NCI-H1930 (cell line): Measurements from ENCODE around the gene ADAM19.

Experiments
- DNase-seq, 2 experiments: peaks; one replicate each; lab custom pipeline; 2025; lab: John Stamatoyannopoulos, UW

ADAM19 gene

GRCh38 chr5:157575381-157576020 lies at the start of gene ADAM19:
ADAM19 (minus strand) TSS chr5:157575775; CDS start chr5:157575696, 79 bp downstream.
- peak; percentile 39 to 48 for DNase-seq

GRCh38 chr5:157624144-157624543 lies 48.6 kb upstream of the ADAM19 start:
- no peak for DNase-seq

GRCh38 chr5:157620776-157621175 lies 45.2 kb upstream of the ADAM19 start:
- no peak for DNase-seq

- no peak for DNase-seq
These were observed 42.7 kb upstream of the ADAM19 start for GRCh38 chr5:157618191-157618765.

GRCh38 chr5:157616785-157617184 lies 41.2 kb upstream of the ADAM19 start:
- DNase-seq = no peak

- no peak for DNase-seq
These were observed 38.0 kb upstream of the ADAM19 start for GRCh38 chr5:157613385-157614245.

- no peak for DNase-seq
These were observed 37.0 kb upstream of the ADAM19 start for GRCh38 chr5:157612581-157612980.

GRCh38 chr5:157611571-157612476 lies 36.2 kb upstream of the ADAM19 start:
- no peak for DNase-seq

GRCh38 chr5:157610990-157611389 lies 35.4 kb upstream of the ADAM19 start:
- DNase-seq = no peak

GRCh38 chr5:157608972-157609565 lies 33.5 kb upstream of the ADAM19 start:
- no peak for DNase-seq

GRCh38 chr5:157607371-157608161 lies 32.0 kb upstream of the ADAM19 start:
- DNase-seq = no peak

GRCh38 chr5:157606046-157606445 lies 30.5 kb upstream of the ADAM19 start:
- no peak for DNase-seq

- DNase-seq = no peak
These were observed 28.0 kb upstream of the ADAM19 start for GRCh38 chr5:157603333-157604190.

GRCh38 chr5:157602505-157602904 lies 26.9 kb upstream of the ADAM19 start:
- DNase-seq = no peak

GRCh38 chr5:157600252-157600651 lies 24.7 kb upstream of the ADAM19 start:
- DNase-seq = no peak

GRCh38 chr5:157599565-157599964 lies 24.0 kb upstream of the ADAM19 start:
- no peak for DNase-seq

GRCh38 chr5:157598350-157598936 lies 22.9 kb upstream of the ADAM19 start:
- DNase-seq = no peak

- DNase-seq = no peak
These were observed 21.7 kb upstream of the ADAM19 start for GRCh38 chr5:157597277-157597676.

- DNase-seq = no peak
These were observed 20.9 kb upstream of the ADAM19 start for GRCh38 chr5:157596487-157596886.
